Measurements from ENCODE around the gene FAAP24.
"Not testable (repeated sequence)": the region's sequence is repeated elsewhere in the genome, so short reads cannot be mapped to it uniquely, and the experiment has no call there.

Gene FAAP24, protein sequence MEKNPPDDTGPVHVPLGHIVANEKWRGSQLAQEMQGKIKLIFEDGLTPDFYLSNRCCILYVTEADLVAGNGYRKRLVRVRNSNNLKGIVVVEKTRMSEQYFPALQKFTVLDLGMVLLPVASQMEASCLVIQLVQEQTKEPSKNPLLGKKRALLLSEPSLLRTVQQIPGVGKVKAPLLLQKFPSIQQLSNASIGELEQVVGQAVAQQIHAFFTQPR

DNA sequence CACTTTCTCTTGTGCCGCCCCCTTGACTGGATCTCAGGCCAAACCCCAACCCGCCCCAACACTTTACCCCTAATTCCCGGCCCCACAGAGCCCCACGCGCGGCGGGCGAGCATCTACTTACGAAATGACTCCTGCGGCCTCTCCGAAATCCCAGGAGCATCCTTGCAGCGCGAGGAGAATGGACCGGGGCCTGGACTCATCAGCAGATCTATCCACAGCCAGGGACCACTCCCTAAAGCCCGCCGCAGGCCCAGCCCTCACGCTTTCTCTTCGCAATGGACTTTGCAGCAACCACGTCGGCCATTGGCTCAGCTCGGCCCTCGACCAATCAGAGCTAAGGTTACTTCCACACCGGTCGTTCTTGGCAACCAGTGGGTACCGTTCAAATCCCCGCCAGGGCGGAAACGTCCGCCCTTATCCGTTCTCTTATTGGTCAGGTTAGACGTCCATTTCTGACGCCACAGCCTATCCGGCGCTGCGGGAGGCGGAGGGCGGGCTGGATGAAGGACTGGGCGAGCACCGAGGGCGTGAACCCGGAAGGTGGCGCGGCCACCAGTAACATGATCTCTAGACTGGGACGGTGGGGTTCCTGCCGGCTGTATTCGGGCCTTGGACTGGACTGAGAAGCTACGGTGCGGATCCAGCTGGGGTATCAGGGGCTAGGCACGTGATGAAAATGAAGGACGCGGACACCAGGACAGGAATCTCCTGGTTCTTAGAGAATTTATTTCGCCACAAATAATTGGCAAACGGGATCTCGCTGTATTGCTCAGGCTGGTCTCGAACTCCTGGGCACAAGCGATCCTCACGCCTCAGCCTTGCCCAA, at the start of gene FAAP24, which contains the start of gene CEP89:
Gene FAAP24, plus strand, starts transcription at position 528 of the 826 bp plus-strand sequence. CDS start 955 bp downstream, outside the sequence.
Gene CEP89, minus strand, starts transcription at position 244 of the 826 bp plus-strand sequence. Its CDS starts 84 bp downstream, at position 160.
- DNase-seq (ENCODE audit: low spot score): peak; percentile 99

DNA sequence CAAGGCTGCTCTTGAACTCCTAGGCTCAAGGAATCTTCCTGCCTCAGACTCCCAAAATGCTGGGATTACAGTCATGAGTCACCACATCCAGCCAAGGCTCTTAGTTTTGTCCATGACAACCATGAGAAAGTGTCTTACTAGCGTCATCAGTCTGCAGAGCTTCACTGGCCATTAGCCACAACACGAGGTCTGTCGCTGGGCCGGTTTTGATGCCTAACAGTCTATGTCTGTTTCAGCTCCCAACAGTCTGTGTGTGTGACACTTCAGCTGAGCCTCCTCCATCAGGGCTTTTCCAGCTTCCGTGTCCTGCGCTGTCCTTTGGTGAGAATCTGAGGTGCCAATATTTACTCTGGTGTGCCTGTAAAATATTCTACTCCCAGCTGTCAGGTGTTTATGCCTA, 47.8 kb upstream of the FAAP24 start:
- DNase-seq (ENCODE audit: low spot score): no peak

DNA sequence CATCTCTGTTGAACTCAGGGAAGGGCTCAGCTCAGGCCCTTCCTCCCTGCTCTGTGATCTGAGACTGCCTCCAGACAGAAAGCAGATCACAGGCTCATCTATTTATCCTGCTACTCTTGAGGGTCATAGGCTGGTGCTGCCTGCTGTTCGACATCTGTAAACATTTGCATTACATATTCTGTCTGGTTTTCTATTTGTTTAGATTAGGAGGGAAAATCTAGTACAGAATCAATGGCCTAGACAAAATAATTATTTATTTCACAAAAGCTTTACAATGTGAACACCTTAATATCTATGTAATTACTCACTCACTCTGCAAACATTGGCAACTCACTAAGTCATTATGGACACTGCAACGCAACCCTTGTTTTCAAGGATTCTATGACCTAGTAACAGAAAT, 43.2 kb upstream of the FAAP24 start:
- no peak for DNase-seq (ENCODE audit: low spot score)

DNA sequence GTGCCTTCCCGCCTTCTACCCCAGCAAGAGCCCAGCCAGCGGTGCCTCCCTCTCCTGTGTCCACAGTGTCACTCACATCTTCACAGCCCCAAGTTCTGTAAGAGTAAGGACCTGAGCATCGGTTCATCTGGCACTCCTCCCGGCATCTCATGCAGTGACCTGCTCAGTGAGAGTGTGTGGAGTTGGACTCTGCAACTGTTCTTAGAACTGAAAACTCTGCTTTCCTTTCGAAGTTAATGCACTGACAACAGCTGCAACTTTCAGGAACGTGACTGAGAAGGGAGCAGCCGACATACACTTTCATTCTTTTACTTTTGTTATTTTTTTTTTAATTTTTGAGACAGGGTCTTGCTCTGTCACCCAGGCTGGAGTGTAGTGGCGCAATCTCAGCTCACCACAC, 41.5 kb upstream of the FAAP24 start:
- DNase-seq (ENCODE audit: low spot score): no peak

DNA sequence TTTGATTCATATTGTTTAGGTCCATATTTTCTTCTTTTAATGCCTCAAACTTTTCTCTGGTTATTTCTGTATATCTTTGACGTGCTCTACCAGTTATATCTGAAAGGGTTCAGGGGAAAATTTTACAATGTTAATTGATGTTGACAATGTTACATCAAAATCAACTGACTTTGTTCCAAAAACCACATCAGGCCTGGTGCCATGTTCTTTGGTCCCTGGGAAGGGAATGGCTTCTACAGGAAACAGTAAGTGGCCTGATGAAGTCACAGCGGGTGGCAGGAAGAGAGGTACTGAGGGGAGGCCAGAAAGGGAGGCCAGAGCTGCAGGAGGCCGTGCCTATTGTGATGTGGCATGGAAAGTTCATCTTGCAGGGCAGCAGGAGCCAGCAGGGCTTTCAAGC, 38.5 kb upstream of the FAAP24 start:
- no peak for DNase-seq (ENCODE audit: low spot score)

DNA sequence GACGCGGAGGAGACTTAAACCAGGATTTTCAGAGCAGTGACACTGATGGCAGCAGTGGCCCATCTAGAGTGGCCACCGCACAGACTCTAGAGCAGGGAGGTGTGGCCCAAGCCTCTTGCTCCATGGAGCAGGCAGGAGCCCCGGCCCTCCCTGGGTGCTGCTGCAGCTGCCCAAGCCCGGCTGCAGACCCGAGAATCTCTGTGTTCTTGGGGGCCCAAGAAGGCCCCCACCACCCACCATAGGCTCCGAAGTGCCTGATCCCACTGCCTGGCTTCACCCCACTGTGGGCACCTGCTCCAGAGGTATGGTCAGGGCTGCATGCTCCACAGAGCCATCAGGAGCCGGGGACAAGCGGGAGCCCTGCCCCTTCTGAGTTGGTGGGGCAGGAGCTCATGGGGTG, 36.4 kb upstream of the FAAP24 start:
- DNase-seq (ENCODE audit: low spot score): no peak

DNA sequence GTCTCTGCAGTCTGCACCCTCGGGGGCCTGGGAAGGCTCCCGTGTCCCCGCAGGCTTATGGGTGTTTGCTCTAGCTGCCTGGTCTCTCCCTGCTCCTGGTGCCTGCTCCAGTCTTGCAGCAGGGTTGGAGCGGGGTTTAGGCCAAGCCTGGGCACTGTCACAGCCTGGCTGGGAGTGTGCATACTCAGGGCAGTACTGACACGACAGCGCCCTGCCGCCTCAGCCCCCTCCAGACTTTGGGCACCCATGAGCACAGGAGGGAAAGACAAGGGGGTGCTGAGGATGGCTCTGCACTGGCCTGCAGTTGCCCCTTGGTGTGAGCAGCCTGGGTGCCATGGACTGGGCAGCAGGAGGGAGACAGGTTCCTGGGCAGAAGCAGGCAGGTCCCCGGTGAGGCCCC, 36.0 kb upstream of the FAAP24 start:
- DNase-seq (ENCODE audit: low spot score): no peak

DNA sequence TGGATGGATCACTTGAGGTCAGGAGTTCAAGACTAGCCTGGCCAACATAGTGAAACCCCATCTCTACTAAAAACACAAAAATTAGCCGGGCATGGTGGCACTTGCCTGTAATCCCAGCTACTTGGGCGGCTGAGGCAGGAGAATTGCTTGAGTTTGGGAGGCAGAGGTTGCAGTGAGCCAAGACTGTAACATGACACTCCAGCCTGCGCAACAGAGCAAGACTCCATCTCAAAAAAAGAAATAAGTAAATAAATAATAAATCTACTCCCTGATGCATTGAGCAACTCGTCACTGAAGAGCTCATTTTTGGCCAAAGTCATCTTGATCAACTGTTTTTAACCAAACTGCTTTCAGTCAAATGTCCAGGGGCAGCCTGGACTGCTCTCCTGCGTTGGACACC, 30.8 kb upstream of the FAAP24 start:
- not testable (repeated sequence) for DNase-seq (ENCODE audit: low spot score)

DNA sequence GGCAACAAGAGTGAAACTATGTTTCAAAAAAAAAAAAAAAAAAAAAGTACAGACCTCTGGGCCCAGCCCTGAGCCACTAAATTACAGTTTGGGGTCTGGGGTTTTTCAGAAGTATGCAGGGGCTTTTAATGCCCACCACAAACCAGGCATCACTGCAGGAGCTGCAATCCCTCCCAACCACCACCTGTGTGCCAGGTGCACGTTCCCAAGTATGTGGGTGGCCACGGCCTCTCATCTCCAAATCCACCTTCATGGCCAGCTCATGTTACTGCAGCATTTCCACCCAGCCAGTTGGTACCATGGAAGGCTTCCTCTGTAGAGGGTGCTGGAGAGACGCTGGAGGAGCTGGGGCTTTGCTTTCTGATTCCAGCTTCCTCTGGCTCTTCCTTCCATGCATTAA, 26.8 kb upstream of the FAAP24 start:
- no peak for DNase-seq (ENCODE audit: low spot score)

DNA sequence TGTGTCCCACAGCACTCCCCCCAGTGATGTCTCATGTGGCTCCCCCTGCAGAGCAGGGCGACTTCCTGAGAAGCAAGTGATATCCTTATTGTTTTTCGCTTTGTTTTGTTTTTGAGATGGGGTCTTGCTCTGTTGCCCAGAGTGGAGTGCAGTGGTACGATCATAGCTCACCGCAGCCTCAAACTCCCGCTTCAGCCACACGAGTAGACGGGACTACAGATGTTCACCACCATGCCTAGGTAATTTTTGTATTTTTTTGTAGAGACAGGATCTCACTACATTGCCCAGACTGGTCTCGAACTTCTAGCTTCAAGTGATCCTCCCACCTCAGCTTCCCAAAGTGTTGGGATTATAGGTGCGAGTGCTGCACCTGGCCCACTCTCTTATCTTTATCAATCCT, 5.3 kb upstream of the FAAP24 start:
- no peak for DNase-seq (ENCODE audit: low spot score)

DNA sequence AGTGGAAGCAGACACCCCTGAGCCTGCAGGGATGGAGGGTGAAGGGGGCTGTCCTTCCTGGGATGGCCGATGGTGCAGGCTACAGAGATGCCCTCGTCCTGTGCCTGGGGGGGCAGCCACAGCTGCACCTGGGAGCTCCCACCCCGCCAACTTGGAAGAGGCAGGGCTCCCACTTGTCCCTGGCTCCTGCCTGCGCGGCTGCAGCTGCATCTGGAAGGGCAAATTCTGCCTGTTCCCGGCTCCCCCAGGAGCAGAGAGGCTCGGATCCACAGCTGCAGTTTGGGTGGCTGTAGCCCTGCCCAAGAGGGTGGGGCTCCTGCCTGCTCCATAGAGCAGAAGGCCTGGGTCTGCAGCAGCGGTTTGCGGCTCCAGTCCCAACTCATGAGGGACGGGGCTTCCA, 2.5 kb upstream of the FAAP24 start:
- DNase-seq (ENCODE audit: low spot score): no peak

DNA sequence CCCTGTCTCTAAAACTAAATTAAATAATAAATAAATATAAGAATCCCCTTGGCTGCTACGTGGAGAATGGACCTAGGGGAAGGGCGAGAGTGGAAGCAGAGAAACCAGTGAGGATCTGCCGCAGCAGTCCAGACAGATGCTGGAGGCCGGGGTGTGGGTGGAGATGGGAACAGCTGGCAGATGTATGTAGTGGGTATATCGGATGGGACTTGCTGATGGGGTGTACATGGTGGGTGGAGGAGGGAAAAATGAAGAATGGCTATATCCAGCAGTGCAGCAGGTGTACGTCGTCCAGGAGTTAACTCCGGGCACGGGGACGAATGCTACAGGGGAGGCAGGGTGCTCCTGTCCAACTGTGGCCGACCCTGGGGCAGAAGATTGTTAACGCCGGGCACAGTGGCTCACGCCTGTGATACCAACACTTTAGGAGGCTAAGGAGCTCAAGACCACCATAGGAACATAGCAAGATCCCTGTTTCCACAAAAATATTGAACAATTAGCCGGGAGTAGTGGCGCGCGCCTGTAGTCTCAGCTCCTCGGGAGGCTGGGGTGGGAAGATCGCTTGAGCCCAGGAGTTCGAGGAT, 938 bp upstream of the FAAP24 start:
- DNase-seq (ENCODE audit: low spot score): no peak

DNA sequence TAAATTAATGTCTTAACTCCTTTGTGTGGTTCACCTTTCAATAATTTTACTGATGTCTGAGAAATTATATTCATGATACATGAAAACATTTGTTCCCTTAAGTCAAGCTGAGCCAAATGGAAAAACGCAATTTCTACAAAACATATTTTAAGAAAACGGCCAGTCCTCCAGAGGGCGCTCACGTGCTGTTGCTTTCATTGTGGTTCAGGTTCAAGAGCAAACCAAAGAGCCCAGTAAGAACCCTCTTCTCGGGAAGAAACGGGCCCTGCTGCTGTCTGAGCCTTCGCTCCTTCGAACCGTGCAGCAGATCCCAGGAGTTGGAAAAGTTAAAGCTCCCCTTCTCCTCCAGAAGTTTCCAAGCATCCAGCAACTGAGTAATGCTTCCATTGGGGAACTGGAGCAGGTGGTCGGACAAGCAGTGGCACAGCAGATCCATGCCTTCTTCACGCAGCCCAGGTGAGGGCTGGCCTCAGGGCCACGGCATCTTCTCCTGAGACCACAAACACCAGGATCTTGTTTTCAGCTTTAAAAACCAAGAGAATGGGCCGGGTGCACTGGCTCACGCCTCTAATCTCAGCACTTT, 4.3 kb downstream of the FAAP24 start:
- peak; percentile 68 for DNase-seq (ENCODE audit: low spot score)

DNA sequence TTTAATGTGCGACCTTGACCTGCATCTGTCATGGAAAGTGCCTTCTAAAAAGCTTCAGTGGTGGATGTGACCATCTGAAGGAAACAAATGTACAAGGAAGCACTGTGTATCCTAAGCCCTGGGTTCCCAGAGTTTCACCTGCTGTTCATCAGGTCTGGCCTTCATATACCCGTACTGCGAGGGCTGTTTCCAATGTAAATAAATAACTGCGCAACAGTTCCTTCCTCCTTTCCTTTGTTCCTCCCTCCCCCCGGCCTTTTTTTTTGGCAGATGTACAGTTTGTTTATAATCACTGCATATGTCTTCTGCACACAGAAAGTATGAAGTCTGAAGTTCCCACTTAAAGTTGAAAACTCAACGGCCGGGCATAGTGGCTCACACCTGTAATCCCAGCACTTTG, 5.2 kb downstream of the FAAP24 start:
- DNase-seq (ENCODE audit: low spot score): no peak

DNA sequence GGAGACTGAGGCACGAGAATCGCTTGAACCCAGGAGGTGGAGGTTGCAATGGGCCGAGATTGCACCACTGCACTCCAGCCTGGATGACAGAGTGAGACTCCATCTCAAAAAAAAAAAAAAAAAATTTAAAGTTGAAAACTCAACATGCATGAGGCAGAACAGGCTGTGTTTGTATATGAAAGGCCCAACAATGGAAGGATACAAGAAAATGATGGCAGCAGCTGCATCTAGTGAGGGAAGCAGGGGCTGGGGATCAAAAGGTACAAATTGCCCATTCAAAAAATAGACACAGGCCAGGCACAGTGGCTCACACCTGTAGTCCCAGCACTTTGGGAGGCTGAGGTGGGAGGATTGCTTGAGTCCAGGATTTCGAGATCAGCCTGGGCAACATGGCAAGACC, 5.8 kb downstream of the FAAP24 start:
- not testable (repeated sequence) for DNase-seq (ENCODE audit: low spot score)

DNA sequence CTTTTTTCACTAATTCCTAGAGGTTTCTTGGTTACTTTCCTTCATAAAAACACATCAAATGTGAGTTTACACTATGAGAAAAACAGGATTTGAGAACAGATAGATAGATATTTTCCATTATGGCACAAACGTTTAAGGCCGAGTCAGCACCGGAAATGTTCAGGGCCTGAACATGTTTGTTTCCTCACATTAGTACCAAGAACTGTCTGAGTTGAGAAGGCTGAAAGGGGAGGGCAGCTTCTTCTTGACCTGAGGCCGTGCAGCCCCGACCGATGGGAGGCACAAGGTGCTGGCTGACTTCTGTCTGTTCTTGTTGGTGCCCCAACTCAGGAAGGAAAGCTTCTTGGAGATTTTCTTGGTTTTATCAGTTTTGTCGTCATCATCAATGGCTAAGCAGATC, 7.8 kb downstream of the FAAP24 start:
- not testable (repeated sequence) for DNase-seq (ENCODE audit: low spot score)

DNA sequence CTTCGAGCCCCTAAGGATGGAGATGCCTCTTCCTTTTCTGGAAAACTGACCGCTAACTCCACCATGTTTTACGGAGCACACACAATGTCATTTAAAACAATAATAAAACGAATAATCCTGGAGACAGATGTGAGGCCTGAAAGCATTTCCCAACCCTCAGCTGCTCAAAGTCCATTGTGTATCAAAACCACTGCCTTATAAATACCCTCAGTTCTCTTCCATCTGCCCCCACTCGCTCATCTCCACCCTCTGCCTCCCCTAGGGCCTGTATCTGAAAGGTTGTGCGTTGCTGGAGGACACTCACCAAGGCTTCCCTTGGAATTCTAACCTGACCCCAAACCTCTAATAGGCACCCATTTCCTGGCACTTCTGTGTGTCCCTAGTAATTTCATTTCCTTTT, 10.4 kb downstream of the FAAP24 start:
- DNase-seq (ENCODE audit: low spot score): not testable (repeated sequence)

DNA sequence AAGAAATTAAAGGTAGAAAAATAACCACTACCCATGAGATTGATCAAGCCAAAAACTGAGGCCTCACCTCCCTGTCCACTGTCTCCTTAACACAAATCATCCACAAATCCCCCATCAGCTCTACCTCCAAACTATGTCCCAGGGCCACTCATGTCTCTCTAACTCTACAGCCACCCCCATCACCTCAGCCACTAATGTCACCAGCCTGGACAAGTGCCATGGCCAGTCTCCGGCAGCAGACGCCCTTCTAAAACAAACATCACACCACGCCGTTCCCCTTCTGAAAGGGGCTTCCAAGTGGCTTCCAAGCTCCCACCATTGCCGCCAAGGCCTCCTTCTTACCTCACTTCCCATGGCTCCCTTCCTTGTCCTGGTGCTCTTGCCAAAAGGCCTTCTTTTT, 16.2 kb downstream of the FAAP24 start:
- not testable (repeated sequence) for DNase-seq (ENCODE audit: low spot score)

DNA sequence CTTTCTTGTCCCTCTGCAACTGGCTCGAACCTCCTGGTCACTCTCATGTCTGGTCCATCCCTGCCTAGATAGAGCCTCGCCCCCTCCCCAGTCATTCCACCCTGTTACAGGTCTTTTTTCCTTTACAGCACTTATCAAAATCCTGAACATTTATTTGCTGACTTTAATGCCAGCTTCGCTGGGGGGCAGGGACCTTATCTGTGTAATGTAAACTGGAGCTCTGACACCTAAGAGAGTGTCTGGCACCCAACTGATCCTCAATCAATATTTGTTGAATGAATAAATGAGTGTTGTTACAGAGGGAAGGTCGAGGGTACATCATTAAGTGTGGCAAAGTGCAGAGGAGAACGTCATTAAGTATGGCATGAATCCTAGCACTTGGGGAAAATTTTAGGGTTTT, 16.7 kb downstream of the FAAP24 start:
- DNase-seq (ENCODE audit: low spot score): no peak

DNA sequence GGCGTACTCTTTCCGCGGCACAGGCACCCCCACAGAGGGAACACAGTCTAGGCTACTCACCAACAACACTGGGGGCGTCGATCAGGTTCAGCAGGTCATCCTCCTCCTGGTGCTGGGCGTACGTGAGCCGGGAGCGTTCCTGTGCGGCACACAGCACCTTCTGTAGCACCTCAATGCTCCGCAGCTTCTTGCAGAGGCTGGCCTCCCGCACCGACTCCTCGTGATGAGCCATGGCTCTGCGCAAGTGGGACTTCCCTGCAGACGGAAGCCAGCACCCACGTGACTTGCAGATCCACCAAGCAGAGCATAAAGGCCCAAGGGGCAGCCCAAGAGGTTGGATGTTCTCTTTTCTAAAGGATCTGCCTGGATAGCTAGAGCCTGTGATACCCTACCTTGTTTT, 23.9 kb downstream of the FAAP24 start:
- DNase-seq (ENCODE audit: low spot score): not testable (repeated sequence)

DNA sequence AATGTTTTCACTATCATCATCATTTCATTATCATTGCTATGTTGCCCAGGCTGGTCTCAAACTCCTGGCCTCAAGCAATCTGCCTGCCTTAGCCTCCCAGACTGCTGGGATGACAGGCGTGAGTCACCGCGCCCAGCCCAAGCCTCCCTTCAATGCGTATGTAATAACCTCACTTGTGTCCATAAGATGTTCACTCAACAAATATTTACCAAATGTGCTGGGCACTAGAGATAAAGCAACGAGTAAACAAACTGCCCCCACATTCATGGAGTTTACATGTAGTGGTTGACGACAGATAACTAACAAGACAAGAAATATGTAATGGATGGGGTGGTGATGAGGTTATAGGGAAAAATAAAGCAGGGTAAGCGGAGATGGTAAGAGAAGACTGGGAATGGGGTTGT, 25.0 kb downstream of the FAAP24 start:
- DNase-seq (ENCODE audit: low spot score): not testable (repeated sequence)

DNA sequence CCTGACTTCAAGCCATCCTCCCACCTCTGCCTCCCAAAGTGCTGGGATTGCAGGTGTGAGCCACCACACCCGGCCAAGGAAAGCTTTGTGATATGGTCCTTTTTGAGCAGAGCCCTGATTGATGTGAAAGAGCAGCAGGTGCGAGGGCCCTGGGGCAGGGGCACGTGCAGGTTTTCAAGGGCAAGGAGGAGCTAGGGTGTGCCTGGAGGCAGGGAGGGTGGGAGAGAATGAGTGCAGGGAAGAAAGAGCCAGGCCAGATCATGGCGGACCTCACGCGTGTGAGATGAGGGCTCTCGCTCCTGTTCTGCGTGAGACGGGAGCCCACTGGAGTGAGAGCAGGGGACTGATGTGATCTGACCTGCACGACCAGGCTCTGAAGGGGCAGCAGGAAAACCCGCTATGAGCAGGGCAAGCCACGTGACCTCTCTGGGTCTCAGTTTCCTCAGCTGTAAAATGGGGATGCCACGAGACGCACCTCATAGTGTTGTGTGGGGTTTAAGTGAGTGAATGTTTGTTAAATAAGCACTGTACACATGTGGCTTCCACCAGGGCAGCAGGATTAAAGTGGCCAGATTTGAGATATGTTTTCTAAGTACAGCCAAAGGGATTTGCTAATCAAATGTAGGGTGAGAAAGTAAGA, 25.8 kb downstream of the FAAP24 start:
- no peak for DNase-seq (ENCODE audit: low spot score)

Measured in Ammon's horn (tissue), 1 donor.